Mucosa of rectum (tissue), 2 donors: ENCODE data around the gene CETN3.
"Not testable (repeated sequence)": the region's sequence is repeated elsewhere in the genome, so short reads cannot be mapped to it uniquely, and the experiment has no call there.

ENCODE experiments used
- H3K27ac ChIP-seq, 2 donors: one replicate each; pipeline ENCODE4 v1.7.0; 2013; ENCODE audit warnings: inconsistent platforms in 2 of 2, low read depth in 2 of 2, low read length in 2 of 2
- H3K27me3 ChIP-seq, 2 donors: one replicate each; pipeline ENCODE4 v1.7.0; 2013; ENCODE audit warnings: low read length in 2 of 2; ENCODE audit not compliant: control insufficient read depth in 2 of 2, insufficient read depth in 2 of 2
- H3K36me3 ChIP-seq, 2 donors: one replicate each; pipeline ENCODE4 v1.7.0; 2013; ENCODE audit warnings: low read length in 2 of 2; ENCODE audit not compliant: control insufficient read depth in 2 of 2, insufficient read depth in 2 of 2
- H3K4me1 ChIP-seq, 2 donors: one replicate each; pipeline ENCODE4 v1.7.0; 2013; ENCODE audit warnings: low read length in 2 of 2, mild to moderate bottlenecking in 1 of 2; ENCODE audit not compliant: control insufficient read depth in 2 of 2, insufficient read depth in 2 of 2
- H3K4me3 ChIP-seq, 2 donors: one replicate each; pipeline ENCODE4 v1.7.0; 2013; ENCODE audit warnings: low read length in 2 of 2
- H3K9ac ChIP-seq, 2 donors: one replicate each; pipeline ENCODE4 v1.7.0; 2013; ENCODE audit warnings: low read length in 2 of 2, low read depth in 1 of 2, mild to moderate bottlenecking in 1 of 2
- H3K9me3 ChIP-seq, 2 donors: one replicate each; pipeline ENCODE4 v1.7.0; 2013; ENCODE audit warnings: low read length in 2 of 2; ENCODE audit not compliant: control insufficient read depth in 2 of 2
- donor health status: healthy.
- donor health status: Normal muscosa, but diverticular disease.

CETN3 gene

DNA sequence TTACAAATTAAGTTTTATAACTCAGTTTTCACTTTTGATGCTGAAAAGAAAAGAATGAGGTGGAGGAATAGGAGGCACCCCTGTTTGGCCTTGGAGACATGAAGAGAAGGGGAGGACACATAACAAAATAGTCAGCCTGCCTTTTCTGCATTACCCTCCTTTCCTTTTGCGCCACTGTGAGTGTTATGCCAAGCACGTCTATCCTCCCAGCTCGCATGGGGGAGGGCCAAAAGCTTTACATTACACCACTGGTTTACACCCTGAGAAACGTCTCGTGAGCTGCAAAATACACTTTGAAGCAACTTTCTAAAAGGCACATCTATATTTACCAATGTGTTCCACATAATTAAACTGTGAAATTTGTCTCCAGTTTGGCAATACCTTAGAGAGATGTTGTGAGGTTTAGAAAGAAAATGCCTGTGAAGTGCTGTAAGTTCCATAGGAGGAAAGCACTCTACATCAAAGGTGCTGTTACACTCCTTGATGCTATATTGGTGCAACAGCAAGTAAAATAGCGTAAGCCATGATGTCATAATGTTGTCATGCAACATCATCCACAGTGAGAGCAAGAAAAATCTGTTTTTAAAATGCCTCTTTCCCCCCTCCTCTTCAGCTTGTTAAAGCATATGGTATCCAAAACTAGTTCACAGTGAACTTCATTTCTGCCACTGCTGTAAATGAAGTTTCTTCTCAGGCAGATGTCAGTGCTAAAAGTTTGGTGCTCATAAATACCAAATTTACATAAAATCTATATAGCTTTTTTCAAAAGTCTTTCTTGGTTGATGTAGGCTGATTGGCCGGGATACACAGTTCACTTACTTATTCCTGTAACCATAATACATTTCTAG, 50.3 kb downstream of the CETN3 start:
- Histone ChIP-seq H3K27me3 (no peaks in the 10 kb centered on the region), H3K36me3 (no peaks in the 10 kb centered on the region), H3K4me3 (no peak overlapping the region), H3K27ac (no peak overlapping the region), H3K9ac (no peak overlapping the region), H3K4me1 (no peaks in the 10 kb centered on the region), H3K9me3 (no peaks in the 10 kb centered on the region)

DNA sequence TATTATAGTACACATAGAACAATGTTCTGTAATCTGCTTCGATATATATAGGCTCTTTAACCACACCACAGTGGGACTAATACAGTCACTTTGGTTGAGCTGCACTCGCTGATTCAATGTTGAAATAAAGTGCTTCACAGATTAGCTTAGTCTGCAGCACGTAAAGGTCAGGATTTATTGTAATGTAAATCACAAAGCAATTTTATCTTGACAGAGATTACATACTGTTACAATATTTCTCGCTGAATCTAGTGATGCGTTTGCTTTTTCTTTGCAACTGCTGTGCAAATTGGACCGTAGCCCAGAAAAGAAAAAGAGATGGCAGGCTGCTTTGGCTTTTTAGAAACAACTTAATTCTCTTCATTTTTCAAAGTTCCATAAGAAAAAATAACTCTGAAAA, 52.9 kb downstream of the CETN3 start:
- Histone ChIP-seq H3K9me3 (no peaks in the 10 kb centered on the region), H3K9ac (no peak overlapping the region), H3K4me3 (no peak overlapping the region), H3K36me3 (no peaks in the 10 kb centered on the region), H3K27ac (no peak overlapping the region), H3K27me3 (no peaks in the 10 kb centered on the region), H3K4me1 (no peaks in the 10 kb centered on the region)

DNA sequence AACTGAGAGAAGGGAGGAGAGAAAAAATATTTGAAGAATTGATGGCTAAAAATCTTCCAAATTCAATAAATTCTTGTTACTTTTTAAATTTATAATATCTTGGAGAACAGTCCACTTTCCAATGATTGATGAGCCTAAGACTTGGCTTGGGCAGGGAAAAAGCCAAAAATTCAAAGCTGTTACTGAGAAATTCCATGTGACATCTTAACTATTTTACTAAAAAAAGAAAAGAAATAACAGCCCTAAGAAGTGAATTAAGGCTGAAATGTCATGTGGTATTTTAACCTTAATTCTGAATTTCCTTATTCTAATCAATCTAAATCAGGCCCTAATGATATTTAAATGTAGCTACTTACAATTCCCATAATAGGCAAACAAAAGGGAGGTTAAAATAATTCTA, 53.4 kb downstream of the CETN3 start:
- no peaks in the 10 kb centered on the region for H3K9me3 ChIP-seq
- no peaks in the 10 kb centered on the region for H3K4me1 ChIP-seq
- H3K36me3 ChIP-seq: no peaks in the 10 kb centered on the region
- no peaks in the 10 kb centered on the region for H3K27me3 ChIP-seq
- no peak overlapping the region for H3K4me3 ChIP-seq
- no peak overlapping the region for H3K27ac ChIP-seq
- no peak overlapping the region for H3K9ac ChIP-seq

DNA sequence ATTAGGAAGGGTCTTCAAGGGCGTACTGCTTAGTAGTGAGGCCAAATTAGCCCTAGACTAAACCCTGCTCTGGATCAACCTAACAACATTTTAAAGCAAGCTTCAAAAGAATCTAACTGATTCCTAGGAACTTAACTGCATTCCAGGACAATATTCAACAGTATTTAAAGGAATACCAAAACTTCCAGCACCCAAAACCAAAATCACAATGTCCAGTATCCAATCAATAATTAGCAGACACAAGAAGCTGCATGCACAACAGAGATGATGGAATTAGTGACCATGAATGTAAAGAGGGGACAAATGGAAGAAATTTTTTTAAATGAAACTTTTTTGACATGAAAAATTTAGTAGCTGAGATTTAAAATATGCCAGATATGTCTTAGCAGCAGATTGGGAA, 53.9 kb downstream of the CETN3 start:
- Histone ChIP-seq H3K9ac (no peak overlapping the region), H3K27me3 (no peaks in the 10 kb centered on the region), H3K36me3 (no peaks in the 10 kb centered on the region), H3K4me3 (no peak overlapping the region), H3K4me1 (no peaks in the 10 kb centered on the region), H3K27ac (no peak overlapping the region), H3K9me3 (no peaks in the 10 kb centered on the region)

DNA sequence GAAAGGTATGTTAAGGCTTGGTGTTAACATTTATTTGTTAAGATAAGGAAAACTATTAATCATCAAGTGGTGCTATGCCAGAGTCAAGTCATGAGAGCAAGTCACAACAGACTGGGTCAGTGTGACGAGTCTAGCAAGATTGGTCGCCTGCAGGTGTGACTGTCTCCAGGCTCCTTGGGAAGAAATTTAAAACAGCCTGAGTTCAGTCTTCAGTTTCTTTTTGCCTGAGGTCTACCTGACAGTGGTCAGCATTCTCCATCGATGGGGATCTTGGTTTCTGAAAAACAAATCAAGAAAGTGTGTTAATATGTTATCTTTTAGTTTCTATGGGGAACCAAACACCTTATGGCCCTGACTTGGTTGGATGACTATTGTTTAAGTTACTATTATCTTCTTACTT, 56.3 kb downstream of the CETN3 start:
- H3K9ac ChIP-seq: no peak overlapping the region
- H3K36me3 ChIP-seq: no peaks in the 10 kb centered on the region
- H3K27me3 ChIP-seq: no peaks in the 10 kb centered on the region
- H3K4me3 ChIP-seq: no peak overlapping the region
- no peak overlapping the region for H3K27ac ChIP-seq
- H3K4me1 ChIP-seq: no peaks in the 10 kb centered on the region
- H3K9me3 ChIP-seq: no peaks in the 10 kb centered on the region

DNA sequence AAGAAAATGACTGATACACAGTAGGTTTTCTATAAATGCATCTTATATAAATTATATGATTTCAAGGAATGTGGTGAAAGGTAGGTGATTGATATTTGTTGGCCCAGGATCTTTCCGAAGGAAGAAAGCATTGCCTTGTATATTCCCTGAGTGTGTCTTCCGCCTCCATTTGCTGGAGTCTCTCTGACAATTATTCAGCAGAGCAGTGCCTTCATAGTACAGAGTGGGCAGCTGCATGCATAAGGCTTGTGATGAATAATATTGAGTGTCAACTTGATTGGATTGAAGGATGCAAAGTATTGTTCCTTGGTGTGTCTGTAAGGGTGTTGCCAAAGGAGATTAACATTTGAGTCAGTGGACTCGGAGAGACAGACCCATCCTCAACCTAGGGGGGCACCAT, 58.5 kb downstream of the CETN3 start:
- H3K4me1 ChIP-seq: no peaks in the 10 kb centered on the region
- H3K27me3 ChIP-seq: no peaks in the 10 kb centered on the region
- no peak overlapping the region for H3K4me3 ChIP-seq
- no peaks in the 10 kb centered on the region for H3K36me3 ChIP-seq
- no peaks in the 10 kb centered on the region for H3K9me3 ChIP-seq
- no peak overlapping the region for H3K9ac ChIP-seq
- no peak overlapping the region for H3K27ac ChIP-seq

DNA sequence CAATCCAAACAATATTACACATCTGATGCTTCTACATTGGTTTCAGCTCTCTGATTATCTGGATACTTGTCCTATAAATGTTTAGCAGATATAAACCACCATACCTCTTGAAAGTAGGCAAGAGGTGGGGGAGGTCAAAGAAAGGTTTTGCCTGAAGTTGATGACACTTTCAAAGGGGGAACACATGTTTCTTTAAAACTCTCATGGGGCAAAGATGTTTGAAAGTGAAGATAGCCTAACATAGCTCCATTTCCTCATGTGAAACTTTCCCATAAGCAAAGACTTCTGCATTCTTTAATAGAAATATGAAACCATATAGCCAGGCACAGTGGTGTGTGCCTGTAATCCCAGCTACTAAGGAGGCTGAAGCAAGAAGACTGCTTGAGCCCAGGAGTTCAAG, 62.1 kb downstream of the CETN3 start:
- H3K27ac ChIP-seq: no peak overlapping the region
- H3K36me3 ChIP-seq: no peaks in the 10 kb centered on the region
- H3K4me3 ChIP-seq: no peak overlapping the region
- no peak overlapping the region for H3K9ac ChIP-seq
- H3K4me1 ChIP-seq: no peaks in the 10 kb centered on the region
- H3K9me3 ChIP-seq: no peaks in the 10 kb centered on the region
- no peaks in the 10 kb centered on the region for H3K27me3 ChIP-seq

DNA sequence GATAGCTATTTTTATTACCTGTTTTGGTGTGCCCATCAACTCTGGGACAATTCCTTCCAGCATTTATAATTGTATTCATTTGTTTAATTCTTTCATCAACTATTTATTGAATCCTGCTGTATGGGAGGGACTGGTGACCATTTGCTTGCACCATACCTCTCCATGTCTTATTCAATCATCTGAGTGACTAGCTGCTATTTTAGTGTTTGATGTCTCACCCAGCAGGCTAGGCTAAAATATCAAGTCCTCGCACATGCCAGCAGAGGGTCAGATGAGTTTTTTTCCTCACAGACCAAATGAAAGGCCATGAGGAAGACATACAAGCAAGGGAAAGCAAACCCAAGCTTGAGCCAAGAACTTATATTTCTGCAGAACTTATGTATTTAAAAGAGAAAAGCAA, 63.9 kb downstream of the CETN3 start:
- Histone ChIP-seq H3K27me3 (no peaks in the 10 kb centered on the region), H3K4me1 (no peaks in the 10 kb centered on the region)

DNA sequence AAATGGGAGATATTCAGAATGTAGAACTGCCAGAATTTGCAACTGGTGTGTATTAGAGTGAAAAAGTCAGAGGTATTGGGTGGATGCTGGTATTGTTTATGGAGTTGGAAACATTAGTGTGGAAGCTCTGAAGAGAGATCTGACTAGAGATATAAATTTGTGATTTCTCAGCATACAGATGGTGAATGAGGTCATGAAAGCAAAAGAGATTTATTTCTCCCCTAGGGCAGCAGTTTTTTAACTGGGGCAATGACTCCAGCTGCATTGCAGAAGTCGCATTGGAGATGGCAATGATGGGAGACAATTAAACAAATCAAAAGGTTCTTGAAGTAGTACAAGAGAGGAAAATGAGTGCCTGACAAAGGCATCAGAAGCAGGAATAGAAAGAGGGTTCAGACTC, 64.9 kb downstream of the CETN3 start:
- H3K9me3 ChIP-seq: no peaks in the 10 kb centered on the region
- no peak overlapping the region for H3K4me3 ChIP-seq
- no peaks in the 10 kb centered on the region for H3K4me1 ChIP-seq
- H3K36me3 ChIP-seq: no peaks in the 10 kb centered on the region
- no peaks in the 10 kb centered on the region for H3K27me3 ChIP-seq
- no peak overlapping the region for H3K27ac ChIP-seq
- H3K9ac ChIP-seq: no peak overlapping the region

More for the DNA sequence above, 63.9 kb downstream of the CETN3 start:
- no peak overlapping the region for H3K9ac ChIP-seq
- no peaks in the 10 kb centered on the region for H3K9me3 ChIP-seq
- no peak overlapping the region for H3K4me3 ChIP-seq
- H3K36me3 ChIP-seq: no peaks in the 10 kb centered on the region
- H3K27ac ChIP-seq: no peak overlapping the region

DNA sequence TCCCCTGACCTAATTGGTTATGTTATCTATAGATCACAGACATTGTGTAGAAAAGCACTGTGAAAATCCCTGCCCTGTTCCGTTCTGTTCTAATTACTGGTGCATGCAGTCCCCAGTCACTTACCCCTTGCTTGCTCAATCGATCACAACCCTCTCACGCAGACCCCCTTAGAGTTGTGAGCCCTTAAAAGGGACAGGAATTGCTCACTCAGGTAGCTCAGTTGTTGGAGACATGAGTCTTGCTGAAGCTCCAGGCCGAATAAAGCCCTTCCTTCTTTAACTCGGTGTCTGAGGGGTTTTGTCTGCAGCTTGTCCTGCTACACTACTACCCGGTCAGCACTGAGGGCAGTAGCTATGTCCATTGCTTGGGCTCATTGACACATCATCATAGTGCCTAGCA, 65.8 kb downstream of the CETN3 start:
- H3K4me3 ChIP-seq, H3K27me3 ChIP-seq: not testable (repeated sequence)

More for the DNA sequence above, 65.8 kb downstream of the CETN3 start:
- not testable (repeated sequence) for H3K9me3 ChIP-seq, H3K27ac ChIP-seq, H3K36me3 ChIP-seq, H3K4me1 ChIP-seq, H3K9ac ChIP-seq
